Measurements from ENCODE around the gene ZNF678. TPM values are rescaled to one million over a fixed set of nuclear protein-coding genes. Genes with fewer than 3 reads are reported as not detected.

ZNF678 gene
- total RNA-seq, 1 experiment from 2014 or later: 4.1 TPM

- H2AFZ ChIP-seq: no peak overlapping the region
- no peak overlapping the region for H3K4me2 ChIP-seq
- H3K27ac ChIP-seq: no peak overlapping the region
- H3K9me2 ChIP-seq (ENCODE audit: insufficient read depth): no peaks in the 10 kb centered on the region
- BruUV-seq (replicated peaks): no TSS peak
- H3K4me1 ChIP-seq (replicated peaks; ENCODE audit: insufficient read depth): peaks cover 3% of the 10 kb centered on the region; the same call in 1 of the 2 replicates
- TF ChIP-seq, protein P1, sequence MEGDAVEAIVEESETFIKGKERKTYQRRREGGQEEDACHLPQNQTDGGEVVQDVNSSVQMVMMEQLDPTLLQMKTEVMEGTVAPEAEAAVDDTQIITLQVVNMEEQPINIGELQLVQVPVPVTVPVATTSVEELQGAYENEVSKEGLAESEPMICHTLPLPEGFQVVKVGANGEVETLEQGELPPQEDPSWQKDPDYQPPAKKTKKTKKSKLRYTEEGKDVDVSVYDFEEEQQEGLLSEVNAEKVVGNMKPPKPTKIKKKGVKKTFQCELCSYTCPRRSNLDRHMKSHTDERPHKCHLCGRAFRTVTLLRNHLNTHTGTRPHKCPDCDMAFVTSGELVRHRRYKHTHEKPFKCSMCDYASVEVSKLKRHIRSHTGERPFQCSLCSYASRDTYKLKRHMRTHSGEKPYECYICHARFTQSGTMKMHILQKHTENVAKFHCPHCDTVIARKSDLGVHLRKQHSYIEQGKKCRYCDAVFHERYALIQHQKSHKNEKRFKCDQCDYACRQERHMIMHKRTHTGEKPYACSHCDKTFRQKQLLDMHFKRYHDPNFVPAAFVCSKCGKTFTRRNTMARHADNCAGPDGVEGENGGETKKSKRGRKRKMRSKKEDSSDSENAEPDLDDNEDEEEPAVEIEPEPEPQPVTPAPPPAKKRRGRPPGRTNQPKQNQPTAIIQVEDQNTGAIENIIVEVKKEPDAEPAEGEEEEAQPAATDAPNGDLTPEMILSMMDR (conservative IDR thresholded peaks at IDR 0.05): no peak
- TF ChIP-seq EZH2 (IDR thresholded peaks at IDR 0.05; ENCODE audit: low read depth): no peak
- H3F3A ChIP-seq (ENCODE audit: insufficient read depth, low read depth): no peaks in the 10 kb centered on the region; the same call in 1 of the 2 replicates
- no peak overlapping the region for H3K4me3 ChIP-seq
- H3K36me3 ChIP-seq (ENCODE audit: low read depth): no peaks in the 10 kb centered on the region
- ChIA-PET POLR2A (ENCODE audit: unreplicated experiment) (no interaction called here), CTCF (interaction anchor here (0.6 kb wide), 1 partner anchor 529 kb away, joined by 3 read pairs; no protein-coding TSS in a partner anchor)
- no peaks in the 10 kb centered on the region for H3K9me3 ChIP-seq (ENCODE audit: insufficient read depth, low read depth)
- no peak for DNase-seq
- intact Hi-C loops (cut with micrococcal nuclease; ENCODE audit: unreplicated experiment): no loop called here
- no peaks in the 10 kb centered on the region for H3K27me3 ChIP-seq (ENCODE audit: insufficient read depth, low read depth)
- H4K20me1 ChIP-seq (ENCODE audit: insufficient read depth): no peaks in the 10 kb centered on the region
- peaks cover 3% of the 10 kb centered on the region; the same call in 1 of the 2 replicates for H3K79me2 ChIP-seq (ENCODE audit: low read depth)
Measured at GRCh38 chr1:227559499-227559898, 3.9 kb upstream of the ZNF678 start.

- Histone ChIP-seq H3K4me2 (no peak overlapping the region), H3K4me1 (replicated peaks; ENCODE audit: insufficient read depth) (peaks cover 4% of the 10 kb centered on the region; the same call in 1 of the 2 replicates), H3K36me3 (ENCODE audit: low read depth) (no peaks in the 10 kb centered on the region), H3K9me3 (ENCODE audit: insufficient read depth, low read depth) (no peaks in the 10 kb centered on the region), H3K4me3 (no peak overlapping the region), H3K79me2 (ENCODE audit: low read depth) (peaks cover 6% of the 10 kb centered on the region; the same call in 1 of the 2 replicates), H2AFZ (no peak overlapping the region), H4K20me1 (ENCODE audit: insufficient read depth) (no peaks in the 10 kb centered on the region), H3K27me3 (ENCODE audit: insufficient read depth, low read depth) (no peaks in the 10 kb centered on the region), H3F3A (ENCODE audit: insufficient read depth, low read depth) (no peaks in the 10 kb centered on the region; the same call in 1 of the 2 replicates), H3K9me2 (ENCODE audit: insufficient read depth) (no peaks in the 10 kb centered on the region), H3K27ac (no peak overlapping the region)
- no TSS peak for BruUV-seq (replicated peaks)
- ChIA-PET CTCF (no interaction called here), POLR2A (ENCODE audit: unreplicated experiment) (no interaction called here)
- TF ChIP-seq EZH2 (IDR thresholded peaks at IDR 0.05; ENCODE audit: low read depth): no peak
- TF ChIP-seq, protein P1 (conservative IDR thresholded peaks at IDR 0.05): no peak
- DNase-seq: no peak
- intact Hi-C loops (cut with micrococcal nuclease; ENCODE audit: unreplicated experiment): loop anchor here (5.0 kb wide), 1 partner anchor 607 kb away; the partner anchor contains the start of gene IBA57
Measured at GRCh38 chr1:227559926-227560325, 3.4 kb upstream of the ZNF678 start.

GRCh38 chr1:227560393-227561173 lies 2.8 kb upstream of the ZNF678 start:
- H3K4me2 ChIP-seq: no peak overlapping the region
- no TSS peak for BruUV-seq (replicated peaks)
- no peaks in the 10 kb centered on the region for H3K36me3 ChIP-seq (ENCODE audit: low read depth)
- no peak overlapping the region for H3K27ac ChIP-seq
- TF ChIP-seq, protein P1 (conservative IDR thresholded peaks at IDR 0.05): no peak
- no peak for TF ChIP-seq EZH2 (IDR thresholded peaks at IDR 0.05; ENCODE audit: low read depth)
- H3K9me2 ChIP-seq (ENCODE audit: insufficient read depth): no peaks in the 10 kb centered on the region
- H3K79me2 ChIP-seq (ENCODE audit: low read depth): peaks cover 6% of the 10 kb centered on the region; the same call in 1 of the 2 replicates
- H3K9me3 ChIP-seq (ENCODE audit: insufficient read depth, low read depth): no peaks in the 10 kb centered on the region
- no peak for DNase-seq
- no peaks in the 10 kb centered on the region for H4K20me1 ChIP-seq (ENCODE audit: insufficient read depth)
- ChIA-PET POLR2A (ENCODE audit: unreplicated experiment) (no interaction called here), CTCF (no interaction called here)
- no peaks in the 10 kb centered on the region; the same call in 1 of the 2 replicates for H3F3A ChIP-seq (ENCODE audit: insufficient read depth, low read depth)
- intact Hi-C loops (cut with micrococcal nuclease; ENCODE audit: unreplicated experiment): loop anchor here (5.0 kb wide), 1 partner anchor 607 kb away; the partner anchor contains the start of gene IBA57
- no peak overlapping the region for H3K4me3 ChIP-seq
- no peaks in the 10 kb centered on the region for H3K27me3 ChIP-seq (ENCODE audit: insufficient read depth, low read depth)
- peaks cover 4% of the 10 kb centered on the region; the same call in 1 of the 2 replicates for H3K4me1 ChIP-seq (replicated peaks; ENCODE audit: insufficient read depth)
- no peak overlapping the region for H2AFZ ChIP-seq

All from PC-9 (cell line).